ENCODE measurements around the gene GALNT13.

Gene GALNT13

DNA sequence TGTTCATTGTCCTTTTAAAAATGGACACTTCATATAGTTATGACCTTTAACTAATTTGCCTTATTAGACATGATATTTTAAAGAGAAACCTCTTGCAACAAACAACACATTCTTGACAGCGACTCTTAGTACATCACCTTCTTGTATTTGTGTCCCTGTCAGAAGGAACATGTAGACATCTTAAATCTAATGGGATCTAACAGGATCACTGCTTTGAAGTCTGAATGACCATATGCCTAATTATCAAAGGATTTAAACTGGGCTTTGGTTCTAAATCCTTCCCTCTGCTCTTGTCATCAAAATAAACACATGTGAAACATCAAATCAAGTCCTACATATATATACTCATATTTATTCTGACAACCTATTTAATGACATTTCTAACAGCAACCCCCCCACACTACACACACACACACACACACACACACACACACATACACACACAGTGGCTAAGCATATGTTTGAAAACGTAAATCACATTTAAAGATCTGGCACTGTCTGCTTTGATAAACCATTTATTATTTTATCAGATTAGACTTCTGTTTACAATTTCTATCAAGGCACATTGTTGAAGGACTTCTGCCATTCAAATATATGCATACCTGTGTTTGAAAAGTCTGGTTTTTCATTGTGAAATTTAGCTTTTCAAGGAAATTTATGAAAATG lies 4.2 kb downstream of the GALNT13 start:
- Histone ChIP-seq H3K36me3 (ENCODE audit: control insufficient read depth in 2 of 2, insufficient read depth in 2 of 2, low read length in 2 of 2) (no peaks in the 10 kb centered on the region), H3K4me3 (ENCODE audit: low read length in 2 of 2) (no peak overlapping the region), H3K27ac (ENCODE audit: low read length) (no peak overlapping the region), H3K4me1 (ENCODE audit: control insufficient read depth, insufficient read depth, low read length) (peaks cover 3% of the 10 kb centered on the region), H3K27me3 (ENCODE audit: control insufficient read depth in 1 of 2, insufficient read depth in 2 of 2, low read length in 2 of 2) (peaks cover 9 to 23% of the 10 kb centered on the region in 2 donors), H3K9ac (ENCODE audit: low read length in 2 of 2) (no peak overlapping the region), H3K9me3 (ENCODE audit: control insufficient read depth in 2 of 2, low read length in 2 of 2) (no peaks in the 10 kb centered on the region)

DNA sequence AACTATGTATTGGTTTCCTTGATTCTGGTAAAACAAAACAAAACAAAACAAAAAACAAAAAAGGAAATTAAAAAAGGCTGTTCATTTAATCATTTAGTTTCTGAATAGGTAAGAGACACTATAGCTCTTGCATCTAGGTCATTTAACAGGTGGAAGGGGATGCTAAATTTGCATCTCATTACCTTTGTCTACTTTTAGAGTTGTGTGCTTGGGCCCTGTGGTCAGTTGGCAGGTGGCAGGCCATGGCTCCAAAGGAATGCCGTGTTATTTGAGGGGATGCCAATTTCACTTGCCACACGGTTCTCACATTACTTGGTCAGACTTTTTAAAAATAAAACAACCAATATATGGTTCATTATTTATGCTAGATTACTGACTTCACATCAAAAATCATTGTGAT lies 9.2 kb downstream of the GALNT13 start:
- no peaks in the 10 kb centered on the region for H3K36me3 ChIP-seq (ENCODE audit: control insufficient read depth in 2 of 2, insufficient read depth in 2 of 2, low read length in 2 of 2)
- H3K9me3 ChIP-seq (ENCODE audit: control insufficient read depth in 2 of 2, low read length in 2 of 2), result no peaks in the 10 kb centered on the region
- no peak overlapping the region for H3K9ac ChIP-seq (ENCODE audit: low read length in 2 of 2)
- no peaks in the 10 kb centered on the region for H3K27me3 ChIP-seq (ENCODE audit: control insufficient read depth in 1 of 2, insufficient read depth in 2 of 2, low read length in 2 of 2)
- no peak overlapping the region for H3K27ac ChIP-seq (ENCODE audit: low read length)
- H3K4me3 ChIP-seq (ENCODE audit: low read length in 2 of 2), result no peak overlapping the region
- no peaks in the 10 kb centered on the region for H3K4me1 ChIP-seq (ENCODE audit: control insufficient read depth, insufficient read depth, low read length)

DNA sequence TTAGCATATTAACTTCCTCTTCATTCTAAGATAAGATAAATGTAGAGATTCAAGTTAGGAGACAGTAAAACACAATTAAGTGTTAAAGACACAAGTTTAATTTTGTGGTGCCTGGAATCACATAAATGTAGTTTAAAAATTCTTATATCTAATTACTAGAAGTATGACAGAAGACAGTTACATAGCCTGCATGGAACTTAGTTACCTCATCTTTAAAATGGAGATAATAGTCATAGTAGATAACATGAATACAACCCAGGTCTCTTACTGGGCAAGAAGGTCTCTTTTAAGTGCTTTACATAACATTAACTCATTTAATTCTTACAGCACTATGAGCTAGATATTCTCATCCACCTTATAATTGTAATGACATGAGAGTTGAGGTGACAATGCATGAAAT lies 15.1 kb downstream of the GALNT13 start:
- Histone ChIP-seq H3K27me3 (ENCODE audit: control insufficient read depth in 1 of 2, insufficient read depth in 2 of 2, low read length in 2 of 2) (no peaks in the 10 kb centered on the region), H3K4me1 (ENCODE audit: control insufficient read depth, insufficient read depth, low read length) (no peaks in the 10 kb centered on the region), H3K9ac (ENCODE audit: low read length in 2 of 2) (no peak overlapping the region), H3K9me3 (ENCODE audit: control insufficient read depth in 2 of 2, low read length in 2 of 2) (no peaks in the 10 kb centered on the region), H3K4me3 (ENCODE audit: low read length in 2 of 2) (no peak overlapping the region), H3K27ac (ENCODE audit: low read length) (no peak overlapping the region), H3K36me3 (ENCODE audit: control insufficient read depth in 2 of 2, insufficient read depth in 2 of 2, low read length in 2 of 2) (no peaks in the 10 kb centered on the region)

DNA sequence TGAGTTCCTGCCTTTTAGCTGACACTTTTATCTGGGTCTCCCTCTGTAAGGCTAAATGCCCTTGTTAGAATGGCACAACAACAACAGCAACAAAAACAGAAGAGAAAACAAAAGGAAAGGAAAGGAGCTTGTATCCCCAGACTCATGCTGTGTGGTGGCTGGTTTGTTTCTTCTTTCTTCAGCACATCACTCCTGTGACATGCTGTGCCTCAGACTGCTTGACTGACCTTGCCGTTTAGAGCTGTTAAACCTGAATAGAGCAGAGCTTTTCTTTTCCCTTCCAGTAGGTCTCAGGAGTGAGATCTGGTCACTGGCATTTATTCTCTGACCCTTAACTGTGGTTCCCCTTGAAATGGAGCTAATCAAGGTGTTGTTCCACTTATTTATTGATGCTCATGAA lies 18.9 kb downstream of the GALNT13 start:
- Histone ChIP-seq H3K4me3 (ENCODE audit: low read length in 2 of 2) (no peak overlapping the region), H3K27ac (ENCODE audit: low read length) (no peak overlapping the region), H3K4me1 (ENCODE audit: control insufficient read depth, insufficient read depth, low read length) (no peaks in the 10 kb centered on the region), H3K27me3 (ENCODE audit: control insufficient read depth in 1 of 2, insufficient read depth in 2 of 2, low read length in 2 of 2) (no peaks in the 10 kb centered on the region), H3K36me3 (ENCODE audit: control insufficient read depth in 2 of 2, insufficient read depth in 2 of 2, low read length in 2 of 2) (no peaks in the 10 kb centered on the region), H3K9ac (ENCODE audit: low read length in 2 of 2) (no peak overlapping the region), H3K9me3 (ENCODE audit: control insufficient read depth in 2 of 2, low read length in 2 of 2) (no peaks in the 10 kb centered on the region)

DNA sequence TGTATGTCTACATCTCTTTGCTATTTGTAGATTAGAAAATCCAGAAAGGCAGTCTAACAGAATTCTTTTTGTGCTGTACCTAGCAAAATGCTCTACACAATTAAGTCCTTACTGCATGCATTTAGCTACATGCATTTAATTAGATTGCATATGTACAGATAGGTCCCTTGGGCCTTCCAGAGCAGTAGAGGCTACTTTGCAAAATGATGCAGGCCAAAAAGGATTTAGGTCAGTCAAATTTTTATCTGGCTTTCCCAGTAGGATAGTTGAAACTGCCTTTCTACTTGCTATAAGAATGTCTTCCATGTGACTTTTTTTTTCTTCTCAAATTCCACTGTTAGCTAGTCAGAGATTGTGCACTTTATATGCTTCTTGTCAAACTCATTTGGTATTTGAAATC lies 19.3 kb downstream of the GALNT13 start:
- H3K27ac ChIP-seq (ENCODE audit: low read length), result no peak overlapping the region
- no peak overlapping the region for H3K9ac ChIP-seq (ENCODE audit: low read length in 2 of 2)
- H3K9me3 ChIP-seq (ENCODE audit: control insufficient read depth in 2 of 2, low read length in 2 of 2), result no peaks in the 10 kb centered on the region
- H3K27me3 ChIP-seq (ENCODE audit: control insufficient read depth in 1 of 2, insufficient read depth in 2 of 2, low read length in 2 of 2), result no peaks in the 10 kb centered on the region
- H3K4me1 ChIP-seq (ENCODE audit: control insufficient read depth, insufficient read depth, low read length), result no peaks in the 10 kb centered on the region
- no peak overlapping the region for H3K4me3 ChIP-seq (ENCODE audit: low read length in 2 of 2)
- H3K36me3 ChIP-seq (ENCODE audit: control insufficient read depth in 2 of 2, insufficient read depth in 2 of 2, low read length in 2 of 2), result no peaks in the 10 kb centered on the region

- Histone ChIP-seq H3K4me3 (ENCODE audit: low read length in 2 of 2) (no peak overlapping the region), H3K27ac (ENCODE audit: low read length) (no peak overlapping the region), H3K9me3 (ENCODE audit: control insufficient read depth in 2 of 2, low read length in 2 of 2) (peaks cover 0 to 9% of the 10 kb centered on the region in 2 donors), H3K4me1 (ENCODE audit: control insufficient read depth, insufficient read depth, low read length) (no peaks in the 10 kb centered on the region), H3K36me3 (ENCODE audit: control insufficient read depth in 2 of 2, insufficient read depth in 2 of 2, low read length in 2 of 2) (no peaks in the 10 kb centered on the region), H3K9ac (ENCODE audit: low read length in 2 of 2) (no peak overlapping the region), H3K27me3 (ENCODE audit: control insufficient read depth in 1 of 2, insufficient read depth in 2 of 2, low read length in 2 of 2) (no peaks in the 10 kb centered on the region)
Observed at GRCh38 chr2:153912798-153913396, 41.2 kb downstream of the GALNT13 start.

DNA sequence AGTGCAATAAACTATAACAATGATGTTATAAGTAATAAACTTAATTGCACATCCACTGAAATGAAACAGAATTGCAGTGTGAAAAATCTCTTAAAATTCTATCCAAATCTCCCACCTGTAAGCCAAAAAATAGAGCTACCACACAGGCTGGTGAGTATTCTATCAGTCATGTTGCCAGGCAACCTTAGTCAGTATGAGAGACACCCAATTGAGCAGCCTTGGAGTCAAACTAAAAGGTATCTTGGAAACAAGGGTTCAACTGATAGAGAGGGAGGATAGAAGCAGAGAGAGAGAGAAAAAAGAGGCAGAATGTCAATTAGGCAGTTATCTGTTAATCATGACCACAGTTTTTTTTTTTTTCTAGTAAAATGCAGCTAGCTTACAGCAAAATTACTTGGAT lies 45.8 kb downstream of the GALNT13 start:
- no peaks in the 10 kb centered on the region for H3K27me3 ChIP-seq (ENCODE audit: control insufficient read depth in 1 of 2, insufficient read depth in 2 of 2, low read length in 2 of 2)
- peaks cover 0 to 9% of the 10 kb centered on the region in 2 donors for H3K9me3 ChIP-seq (ENCODE audit: control insufficient read depth in 2 of 2, low read length in 2 of 2)
- no peak overlapping the region for H3K4me3 ChIP-seq (ENCODE audit: low read length in 2 of 2)
- H3K4me1 ChIP-seq (ENCODE audit: control insufficient read depth, insufficient read depth, low read length), result no peaks in the 10 kb centered on the region
- H3K36me3 ChIP-seq (ENCODE audit: control insufficient read depth in 2 of 2, insufficient read depth in 2 of 2, low read length in 2 of 2), result no peaks in the 10 kb centered on the region
- H3K9ac ChIP-seq (ENCODE audit: low read length in 2 of 2), result no peak overlapping the region
- no peak overlapping the region for H3K27ac ChIP-seq (ENCODE audit: low read length)

DNA sequence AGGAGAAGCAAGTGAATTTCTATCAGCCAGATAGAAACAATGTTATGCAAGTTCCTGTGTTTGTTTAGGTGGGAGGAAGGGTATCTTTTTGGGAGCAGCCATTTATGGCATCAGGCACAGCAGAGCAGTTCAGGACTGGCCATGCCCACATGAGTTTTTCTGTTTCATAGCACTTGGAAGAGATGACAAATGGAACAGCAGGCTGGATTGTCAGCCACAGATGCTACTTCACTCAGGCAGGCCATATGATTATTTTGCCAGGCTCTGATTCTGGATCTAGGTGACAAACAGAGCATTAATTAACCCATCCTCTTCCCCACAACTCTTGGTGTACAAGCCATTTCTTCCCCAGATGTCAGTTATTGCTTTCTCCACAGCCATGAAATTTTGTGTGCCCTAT lies 63.8 kb downstream of the GALNT13 start:
- H3K27ac ChIP-seq (ENCODE audit: low read length), result no peak overlapping the region
- H3K9ac ChIP-seq (ENCODE audit: low read length in 2 of 2), result no peak overlapping the region
- H3K9me3 ChIP-seq (ENCODE audit: control insufficient read depth in 2 of 2, low read length in 2 of 2), result no peaks in the 10 kb centered on the region
- no peaks in the 10 kb centered on the region for H3K27me3 ChIP-seq (ENCODE audit: control insufficient read depth in 1 of 2, insufficient read depth in 2 of 2, low read length in 2 of 2)
- H3K36me3 ChIP-seq (ENCODE audit: control insufficient read depth in 2 of 2, insufficient read depth in 2 of 2, low read length in 2 of 2), result no peaks in the 10 kb centered on the region
- no peaks in the 10 kb centered on the region for H3K4me1 ChIP-seq (ENCODE audit: control insufficient read depth, insufficient read depth, low read length)
- H3K4me3 ChIP-seq (ENCODE audit: low read length in 2 of 2), result no peak overlapping the region

GRCh38 chr2:153939124-153939796 lies 67.5 kb downstream of the GALNT13 start:
- Histone ChIP-seq H3K9ac (ENCODE audit: low read length in 2 of 2) (no peak overlapping the region), H3K36me3 (ENCODE audit: control insufficient read depth in 2 of 2, insufficient read depth in 2 of 2, low read length in 2 of 2) (no peaks in the 10 kb centered on the region), H3K4me3 (ENCODE audit: low read length in 2 of 2) (no peak overlapping the region), H3K27me3 (ENCODE audit: control insufficient read depth in 1 of 2, insufficient read depth in 2 of 2, low read length in 2 of 2) (no peaks in the 10 kb centered on the region), H3K9me3 (ENCODE audit: control insufficient read depth in 2 of 2, low read length in 2 of 2) (no peaks in the 10 kb centered on the region), H3K4me1 (ENCODE audit: control insufficient read depth, insufficient read depth, low read length) (no peaks in the 10 kb centered on the region), H3K27ac (ENCODE audit: low read length) (no peak overlapping the region)

DNA sequence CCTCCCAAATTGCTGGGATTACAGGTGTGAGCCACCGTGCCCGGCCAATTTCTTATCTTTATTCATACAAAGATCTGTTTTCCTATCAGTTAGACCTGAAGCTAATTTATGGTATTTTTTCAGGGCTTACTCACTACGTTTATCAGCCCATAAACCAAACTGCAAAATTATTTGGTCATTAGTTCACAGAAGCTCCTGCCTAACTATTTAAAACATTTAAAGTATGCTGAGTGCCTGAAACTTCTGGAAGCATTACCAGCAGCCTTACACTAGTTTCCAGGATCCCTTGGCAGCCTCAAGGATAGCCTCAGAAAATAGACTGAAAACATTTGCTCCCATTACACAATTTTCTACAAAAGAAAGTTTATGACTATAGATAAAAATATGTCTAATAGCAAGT lies 68.8 kb downstream of the GALNT13 start:
- Histone ChIP-seq H3K4me1 (ENCODE audit: control insufficient read depth, insufficient read depth, low read length) (no peaks in the 10 kb centered on the region), H3K27ac (ENCODE audit: low read length) (no peak overlapping the region), H3K9ac (ENCODE audit: low read length in 2 of 2) (no peak overlapping the region), H3K4me3 (ENCODE audit: low read length in 2 of 2) (no peak overlapping the region), H3K9me3 (ENCODE audit: control insufficient read depth in 2 of 2, low read length in 2 of 2) (no peaks in the 10 kb centered on the region), H3K27me3 (ENCODE audit: control insufficient read depth in 1 of 2, insufficient read depth in 2 of 2, low read length in 2 of 2) (no peaks in the 10 kb centered on the region), H3K36me3 (ENCODE audit: control insufficient read depth in 2 of 2, insufficient read depth in 2 of 2, low read length in 2 of 2) (no peaks in the 10 kb centered on the region)

DNA sequence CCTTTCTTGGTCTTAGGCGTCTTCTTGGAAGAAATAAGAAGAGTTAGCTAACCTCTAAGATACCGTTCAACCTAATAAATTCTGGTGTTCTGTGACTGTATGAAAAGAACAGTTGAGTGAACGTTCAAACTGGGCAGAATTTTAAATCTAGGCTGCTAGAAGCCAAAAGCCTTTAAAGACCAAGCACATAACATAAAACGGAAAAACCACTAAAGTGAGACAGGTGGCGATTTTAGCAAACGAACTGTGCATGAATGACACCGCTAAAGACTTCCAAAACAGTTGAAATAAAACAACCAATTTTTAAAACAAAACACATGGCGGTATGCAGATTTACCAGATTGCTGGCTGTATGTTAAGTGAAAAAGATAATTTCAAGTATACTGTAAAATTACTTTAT lies 73.1 kb downstream of the GALNT13 start:
- Histone ChIP-seq H3K9ac (ENCODE audit: low read length in 2 of 2) (no peak overlapping the region), H3K9me3 (ENCODE audit: control insufficient read depth in 2 of 2, low read length in 2 of 2) (no peaks in the 10 kb centered on the region), H3K36me3 (ENCODE audit: control insufficient read depth in 2 of 2, insufficient read depth in 2 of 2, low read length in 2 of 2) (no peaks in the 10 kb centered on the region), H3K4me3 (ENCODE audit: low read length in 2 of 2) (no peak overlapping the region), H3K27ac (ENCODE audit: low read length) (no peak overlapping the region), H3K27me3 (ENCODE audit: control insufficient read depth in 1 of 2, insufficient read depth in 2 of 2, low read length in 2 of 2) (no peaks in the 10 kb centered on the region), H3K4me1 (ENCODE audit: control insufficient read depth, insufficient read depth, low read length) (no peaks in the 10 kb centered on the region)
